Breast epithelium (tissue), 4 donors: Measurements from ENCODE around the gene XRRA1. TPM values are rescaled to one million over a fixed set of nuclear protein-coding genes. Genes with fewer than 3 reads are reported as not detected.

ENCODE experiments used
- DNase-seq, 2 donors: peaks; one replicate each; pipeline ENCODE4 v3.0.0-alpha.2; 2019; ENCODE audit warnings: low spot score in 2 of 2
- H3K27ac ChIP-seq, 2 donors: fragments of 200-600 bp; sonication (generic) in 1 of 2; one replicate each; pipeline ENCODE4 v1.5.1; 2016 to 2019; ENCODE audit warnings: mild to moderate bottlenecking in 1 of 2
- H3K27me3 ChIP-seq, 2 donors: fragments of 200-600 bp; sonication (generic) in 1 of 2; one replicate each; pipeline versions ENCODE4 v1.5.1 to v1.6.0; 2017 to 2019; ENCODE audit warnings: control low read depth in 1 of 2, mild to moderate bottlenecking in 1 of 2
- H3K36me3 ChIP-seq: fragments of 200-600 bp; one replicate; pipeline ENCODE4 v1.5.1; 2019
- H3K4me1 ChIP-seq, 2 donors: fragments of 200-600 bp; sonication (generic); one replicate each; pipeline ENCODE4 v1.5.1; 2016 to 2019; ENCODE audit warnings: control low read depth in 1 of 2
- H3K4me3 ChIP-seq, 3 donors: fragments of 200-600 bp; sonication (generic); 1 replicate in 2 of 3; 2 replicates in 1 of 3; pipeline ENCODE4 v1.5.1; 2016 to 2019; ENCODE audit warnings: mild to moderate bottlenecking in 3 of 3, moderate library complexity in 2 of 3
- H3K9me3 ChIP-seq, 2 donors: fragments of 200-600 bp; sonication (generic) in 1 of 2; one replicate each; pipeline ENCODE4 v1.5.1; 2016 to 2019; ENCODE audit warnings: control low read depth in 1 of 2
- CTCF ChIP-seq, 3 donors: fragments of 450-650 bp; IDR thresholded peaks; one replicate each; pipeline ENCODE4 v1.5.1; 2016 to 2017; ENCODE audit warnings: antibody characterized with exemption in 3 of 3, mild to moderate bottlenecking in 3 of 3, moderate library complexity in 3 of 3
- POLR2A ChIP-seq: fragments of 450-650 bp; IDR thresholded peaks from one replicate; pipeline ENCODE4 v1.6.1; 2016; ENCODE audit warnings: antibody characterized with exemption, mild to moderate bottlenecking, moderate library complexity
- POLR2AphosphoS5 ChIP-seq, 3 donors: sonication (generic); formaldehyde crosslinking; IDR thresholded peaks; one replicate each; pipeline ENCODE4 v1.6.1; 2017; ENCODE audit warnings: antibody characterized with exemption in 3 of 3
- intact Hi-C: fragments of 100-400 bp; cut with DNase I; formaldehyde crosslinking; loops from one replicate; pipeline ENCODE4 v1.15.1; 2023; ENCODE audit warnings: low total_unique reads
- total RNA-seq, 3 donors: library from RNA; depleted of rRNA; stranded (reverse); fragments of >200 nt; gene quantifications; one replicate each; pipeline ENCODE4 v1.1.0, GENCODE V29; 2016

Gene XRRA1
- total RNA-seq, 3 donors from 2014 or later = 18.0 to 33.6 (median 18.4) TPM

- TF ChIP-seq POLR2AphosphoS5 (IDR thresholded peaks at IDR 0.05) = peak; percentile 19 to 40 (median 40)
- no peak for TF ChIP-seq CTCF (IDR thresholded peaks at IDR 0.05)
- peak; percentile 56 to 76 for DNase-seq
- H3K27me3 ChIP-seq = no peaks in the 10 kb centered on the region
- H3K9me3 ChIP-seq = no peaks in the 10 kb centered on the region
- peak within 1 kb of the TSS; percentile 70 to 84 (median 78) for H3K4me3 ChIP-seq
- no peaks in the 10 kb centered on the region for H3K36me3 ChIP-seq
- no peaks in the 10 kb centered on the region for H3K4me1 ChIP-seq
- H3K27ac ChIP-seq = peak within 1 kb of the TSS; percentile 78 to 86
- intact Hi-C loops = no loop called here
Observed at GRCh38 chr11:74988541-74989259, 39.8 kb upstream of the XRRA1 start, which contains the start of gene NEU3. Gene NEU3 (plus strand): TSS chr11:74988933. CDS start chr11:74989061, 128 bp downstream.

GRCh38 chr11:74984730-74985129, 35.8 kb upstream of the XRRA1 start:
- Histone ChIP-seq H3K27ac (no peak overlapping the region), H3K4me3 (no peak overlapping the region), H3K4me1 (no peaks in the 10 kb centered on the region), H3K9me3 (no peaks in the 10 kb centered on the region), H3K36me3 (no peaks in the 10 kb centered on the region), H3K27me3 (no peaks in the 10 kb centered on the region)
- no peak for DNase-seq
- TF ChIP-seq POLR2AphosphoS5 (IDR thresholded peaks at IDR 0.05) (no peak), CTCF (IDR thresholded peaks at IDR 0.05) (no peak)
- intact Hi-C loops = no loop called here

- no peak for DNase-seq
- H3K27me3 ChIP-seq = no peaks in the 10 kb centered on the region
- no peak overlapping the region for H3K27ac ChIP-seq
- no peaks in the 10 kb centered on the region for H3K9me3 ChIP-seq
- TF ChIP-seq POLR2AphosphoS5 (IDR thresholded peaks at IDR 0.05) = no peak
- TF ChIP-seq CTCF (IDR thresholded peaks at IDR 0.05) = no peak
- TF ChIP-seq POLR2A = no peak
- H3K36me3 ChIP-seq = no peaks in the 10 kb centered on the region
- intact Hi-C loops = no loop called here
- H3K4me1 ChIP-seq = no peaks in the 10 kb centered on the region
- H3K4me3 ChIP-seq = no peak overlapping the region
Observed at GRCh38 chr11:74984070-74984469, 35.2 kb upstream of the XRRA1 start.

- no peak for TF ChIP-seq POLR2AphosphoS5 (IDR thresholded peaks at IDR 0.05)
- TF ChIP-seq CTCF (IDR thresholded peaks at IDR 0.05) = no peak
- TF ChIP-seq POLR2A = no peak
- Histone ChIP-seq H3K36me3 (no peaks in the 10 kb centered on the region), H3K27ac (no peak overlapping the region), H3K4me1 (no peaks in the 10 kb centered on the region), H3K9me3 (no peaks in the 10 kb centered on the region), H3K27me3 (no peaks in the 10 kb centered on the region), H3K4me3 (no peak overlapping the region)
- DNase-seq = no peak
- intact Hi-C loops = no loop called here
Observed at GRCh38 chr11:74981888-74982287, 33.0 kb upstream of the XRRA1 start.

- no peaks in the 10 kb centered on the region for H3K4me1 ChIP-seq
- H3K36me3 ChIP-seq = no peaks in the 10 kb centered on the region
- H3K4me3 ChIP-seq = no peak overlapping the region
- DNase-seq = no peak
- no peak overlapping the region for H3K27ac ChIP-seq
- intact Hi-C loops = no loop called here
- TF ChIP-seq CTCF (IDR thresholded peaks at IDR 0.05) = no peak
- TF ChIP-seq POLR2AphosphoS5 (IDR thresholded peaks at IDR 0.05) = no peak
- TF ChIP-seq POLR2A = no peak
- no peaks in the 10 kb centered on the region for H3K9me3 ChIP-seq
- H3K27me3 ChIP-seq = no peaks in the 10 kb centered on the region
Observed at GRCh38 chr11:74980634-74981033, 31.7 kb upstream of the XRRA1 start.
